DMS114 treated with DMSO at 0.1 percent for 48 hours (cell line): ENCODE results near the gene TEP1.
"Not testable (repeated sequence)": the region's sequence is repeated elsewhere in the genome, so short reads cannot be mapped to it uniquely, and the experiment has no call there.

Experiments used
- DNase-seq: peaks from one replicate; lab custom pipeline; 2025; ENCODE audit not compliant: unreplicated experiment; lab: John Stamatoyannopoulos, UW

TEP1 gene

GRCh38 chr14:20391505-20391904 lies 21.8 kb downstream of the TEP1 start:
- no peak for DNase-seq

- no peak for DNase-seq
These were observed 25.1 kb downstream of the TEP1 start for GRCh38 chr14:20388159-20388558.

- no peak for DNase-seq
These were observed 25.7 kb downstream of the TEP1 start for GRCh38 chr14:20387576-20387975.

- DNase-seq: no peak
These were observed 26.9 kb downstream of the TEP1 start for GRCh38 chr14:20386276-20386855.

GRCh38 chr14:20384886-20385285 lies 28.4 kb downstream of the TEP1 start:
- DNase-seq: no peak

GRCh38 chr14:20384321-20384720 lies 29.0 kb downstream of the TEP1 start:
- DNase-seq: no peak

GRCh38 chr14:20383636-20384035 lies 29.7 kb downstream of the TEP1 start:
- no peak for DNase-seq

- DNase-seq: no peak
These were observed 30.3 kb downstream of the TEP1 start for GRCh38 chr14:20383032-20383431.

GRCh38 chr14:20382526-20382925 lies 30.8 kb downstream of the TEP1 start:
- DNase-seq: no peak

GRCh38 chr14:20381341-20381740 lies 32.0 kb downstream of the TEP1 start:
- no peak for DNase-seq

- no peak for DNase-seq
These were observed 32.6 kb downstream of the TEP1 start for GRCh38 chr14:20380681-20381080.

- DNase-seq: no peak
These were observed 33.6 kb downstream of the TEP1 start for GRCh38 chr14:20379743-20380142.

GRCh38 chr14:20377171-20377570 lies 36.1 kb downstream of the TEP1 start:
- no peak for DNase-seq

GRCh38 chr14:20376071-20376588 lies 37.2 kb downstream of the TEP1 start:
- no peak for DNase-seq

GRCh38 chr14:20375471-20375870 lies 37.8 kb downstream of the TEP1 start:
- no peak for DNase-seq

- DNase-seq: no peak
These were observed 40.5 kb downstream of the TEP1 start for GRCh38 chr14:20372796-20373195.

- DNase-seq: no peak
These were observed 47.4 kb downstream of the TEP1 start for GRCh38 chr14:20365928-20366327.

- DNase-seq: not testable (repeated sequence)
These were observed 54.8 kb downstream of the TEP1 start for GRCh38 chr14:20358474-20358873.

GRCh38 chr14:20356422-20356821 lies 56.9 kb downstream of the TEP1 start:
- DNase-seq: no peak

- DNase-seq: no peak
These were observed 62.4 kb downstream of the TEP1 start for GRCh38 chr14:20350860-20351259.

- no peak for DNase-seq
These were observed 63.0 kb downstream of the TEP1 start for GRCh38 chr14:20350282-20350681.

GRCh38 chr14:20347747-20348146 lies 65.6 kb downstream of the TEP1 start:
- DNase-seq: no peak

GRCh38 chr14:20346713-20347112 lies 66.6 kb downstream of the TEP1 start:
- no peak for DNase-seq
